Neural cell (in vitro differentiated cells): ENCODE data around the gene KIAA1614.

ENCODE experiments used
- CTCF ChIP-seq: fragments of 450-650 bp; IDR thresholded peaks from 2 replicates; pipeline ENCODE4 v1.5.1; 2014; ENCODE audit warnings: antibody characterized with exemption, mild to moderate bottlenecking, moderate library complexity; ENCODE audit not compliant: poor library complexity, severe bottlenecking
- EP300 ChIP-seq: fragments of 450-650 bp; conservative IDR thresholded peaks from 2 replicates; pipeline ENCODE4 v1.6.1; 2014; ENCODE audit warnings: antibody characterized with exemption, mild to moderate bottlenecking, moderate library complexity; ENCODE audit not compliant: poor library complexity, severe bottlenecking
- EZH2 ChIP-seq: fragments of 200-600, 300-800 bp; shearing (Covaris generic), sonication (generic); IDR thresholded peaks from 2 replicates; pipeline ENCODE4 v1.6.1; 2014; ENCODE audit warnings: antibody characterized with exemption, low read length, borderline replicate concordance, mild to moderate bottlenecking; ENCODE audit not compliant: insufficient read depth, poor library complexity, severe bottlenecking
- MXI1 ChIP-seq: fragments of 450-650 bp; conservative IDR thresholded peaks from 2 replicates; pipeline ENCODE4 v1.6.1; 2014; ENCODE audit warnings: antibody characterized with exemption, mild to moderate bottlenecking; ENCODE audit not compliant: poor library complexity, severe bottlenecking
- POLR2AphosphoS5 ChIP-seq: IDR thresholded peaks from 2 replicates; pipeline ENCODE4 v1.6.1; 2012
- RAD21 ChIP-seq: fragments of 450-650 bp; conservative IDR thresholded peaks from 2 replicates; pipeline ENCODE4 v1.6.1; 2014; ENCODE audit warnings: antibody characterized with exemption, mild to moderate bottlenecking, moderate library complexity
- REST ChIP-seq: IDR thresholded peaks from 2 replicates; pipeline ENCODE4 v1.6.1; 2012; ENCODE audit warnings: borderline replicate concordance
- SMC3 ChIP-seq: fragments of 450-650 bp; conservative IDR thresholded peaks from 2 replicates; pipeline ENCODE4 v1.6.1; 2014; ENCODE audit warnings: antibody characterized with exemption, mild to moderate bottlenecking, moderate library complexity; ENCODE audit not compliant: poor library complexity
- TAF1 ChIP-seq: IDR thresholded peaks from 2 replicates; pipeline ENCODE4 v1.6.1; 2012; ENCODE audit warnings: low read depth

DNA sequence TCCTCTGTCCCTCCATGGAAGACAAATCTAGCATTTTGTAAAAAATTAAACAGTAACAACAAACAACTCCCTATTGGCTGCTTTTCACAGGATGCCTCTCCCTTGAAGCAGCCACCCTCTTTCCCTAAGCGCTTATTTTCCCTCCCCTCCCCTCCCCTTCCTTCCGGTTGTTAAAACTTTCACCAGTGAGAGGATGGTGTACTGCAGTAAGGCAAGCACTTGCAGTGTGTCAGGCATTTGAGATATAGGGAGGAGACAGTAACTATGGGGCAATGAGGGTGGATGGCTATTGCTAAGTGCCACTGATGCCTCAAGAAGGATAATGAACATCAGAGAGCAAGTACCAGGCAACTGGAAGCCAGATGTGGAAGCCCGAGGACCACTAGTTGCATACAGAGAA is 19.1 kb upstream of the KIAA1614 start:
- TF ChIP-seq CTCF (no peak), POLR2AphosphoS5 (no peak), TAF1 (no peak), SMC3 (no peak), REST (no peak), EP300 (no peak), EZH2 (no peak), RAD21 (no peak), MXI1 (no peak)
